ENCODE measurements around the gene MOB2. TPM values are rescaled to one million over a fixed set of nuclear protein-coding genes. Genes with fewer than 3 reads are reported as not detected.

Gene MOB2
- total and polyA plus RNA-seq, 7 experiments from 2014 or later: 37.6 to 59.8 (median 51.2) TPM

- Histone ChIP-seq H3K9me3 (ENCODE audit: control insufficient read depth in 2 of 3, low read length in 3 of 3) (peaks cover 0 to 21% (median 6%) of the 10 kb centered on the region in 3 experiments), H3K4me3 (ENCODE audit: low read length) (no peak overlapping the region), H3K36me3 (ENCODE audit: control insufficient read depth in 2 of 3, insufficient read depth in 3 of 3, low read length in 3 of 3) (no peaks in the 10 kb centered on the region), H3K4me1 (ENCODE audit: control insufficient read depth in 2 of 2, insufficient read depth in 2 of 2, low read length in 2 of 2) (no peaks in the 10 kb centered on the region), H3K27me3 (ENCODE audit: control insufficient read depth in 2 of 2, insufficient read depth in 2 of 2, low read length in 2 of 2) (no peaks in the 10 kb centered on the region), H3K27ac (ENCODE audit: low read depth, low read length) (no peak overlapping the region)
- Mint-ChIP-seq H3K27me3 (no peaks in the 10 kb centered on the region), H3K27ac (no peak overlapping the region), H3K36me3 (peaks cover 0 to 5% (median 0%) of the 10 kb centered on the region in 5 donors), H3K4me1 (no peaks in the 10 kb centered on the region), H3K4me3 (no peak overlapping the region), H3K9me3 (peaks cover 0 to 30% (median 10%) of the 10 kb centered on the region in 11 donors)
- ATAC-seq: peak; percentile 6
- ChIA-PET CTCF (no interaction called here), POLR2A (no interaction called here)
- intact Hi-C loops (cut with micrococcal nuclease): no loop called here
- DNase-seq: no peak
Observed at GRCh38 chr11:1422481-1422880, 64.1 kb downstream of the MOB2 start.

GRCh38 chr11:1421291-1421690 is 65.3 kb downstream of the MOB2 start:
- Histone ChIP-seq H3K27ac (ENCODE audit: low read depth, low read length) (no peak overlapping the region), H3K27me3 (ENCODE audit: control insufficient read depth in 2 of 2, insufficient read depth in 2 of 2, low read length in 2 of 2) (no peaks in the 10 kb centered on the region), H3K36me3 (ENCODE audit: control insufficient read depth in 2 of 3, insufficient read depth in 3 of 3, low read length in 3 of 3) (no peaks in the 10 kb centered on the region), H3K4me3 (ENCODE audit: low read length) (no peak overlapping the region), H3K4me1 (ENCODE audit: control insufficient read depth in 2 of 2, insufficient read depth in 2 of 2, low read length in 2 of 2) (no peaks in the 10 kb centered on the region), H3K9me3 (ENCODE audit: control insufficient read depth in 2 of 3, low read length in 3 of 3) (peaks cover 0 to 33% (median 6%) of the 10 kb centered on the region in 3 experiments)
- intact Hi-C loops (cut with micrococcal nuclease): no loop called here
- CTCF ChIA-PET: no interaction called here
- peaks cover 0 to 41% (median 14%) of the 10 kb centered on the region in 11 donors for H3K9me3 Mint-ChIP-seq
- ATAC-seq (no peak), DNase-seq (no peak)
- H3K4me3 Mint-ChIP-seq: no peak overlapping the region
- POLR2A ChIA-PET: no interaction called here
- H3K27me3 Mint-ChIP-seq: no peaks in the 10 kb centered on the region
- H3K4me1 Mint-ChIP-seq: no peaks in the 10 kb centered on the region
- H3K27ac Mint-ChIP-seq: no peak overlapping the region
- H3K36me3 Mint-ChIP-seq: peaks cover 0 to 5% (median 0%) of the 10 kb centered on the region in 5 donors

- Histone ChIP-seq H3K27me3 (ENCODE audit: control insufficient read depth in 2 of 2, insufficient read depth in 2 of 2, low read length in 2 of 2) (no peaks in the 10 kb centered on the region), H3K36me3 (ENCODE audit: control insufficient read depth in 2 of 3, insufficient read depth in 3 of 3, low read length in 3 of 3) (no peaks in the 10 kb centered on the region), H3K9me3 (ENCODE audit: control insufficient read depth in 2 of 3, low read length in 3 of 3) (peaks cover 0 to 39% (median 6%) of the 10 kb centered on the region in 3 experiments), H3K4me1 (ENCODE audit: control insufficient read depth in 2 of 2, insufficient read depth in 2 of 2, low read length in 2 of 2) (no peaks in the 10 kb centered on the region), H3K27ac (ENCODE audit: low read depth, low read length) (no peak overlapping the region), H3K4me3 (ENCODE audit: low read length) (no peak overlapping the region)
- H3K27ac Mint-ChIP-seq: no peak overlapping the region
- peaks cover 0 to 42% (median 16%) of the 10 kb centered on the region in 11 donors for H3K9me3 Mint-ChIP-seq
- ATAC-seq (no peak), DNase-seq (no peak)
- peaks cover 0 to 5% (median 0%) of the 10 kb centered on the region in 5 donors for H3K36me3 Mint-ChIP-seq
- intact Hi-C loops (cut with micrococcal nuclease): no loop called here
- H3K4me3 Mint-ChIP-seq: no peak overlapping the region
- no peaks in the 10 kb centered on the region for H3K4me1 Mint-ChIP-seq
- CTCF ChIA-PET: no interaction called here
- POLR2A ChIA-PET: no interaction called here
- H3K27me3 Mint-ChIP-seq: no peaks in the 10 kb centered on the region
Observed at GRCh38 chr11:1419811-1420210, 66.8 kb downstream of the MOB2 start.

Other genes with a start within 250 kb of the MOB2 start
- gene TOLLIP, start 177.1 kb downstream of the MOB2 start, total RNA-seq: 10 to 100 TPM; 39.8 to 63.8 (median 48.7) TPM
- gene TOLLIP, start 177.1 kb downstream of the MOB2 start, polyA plus RNA-seq: 10 to 100 TPM; 20.9 to 26.5 TPM
- gene BRSK2, start 96.8 kb downstream of the MOB2 start, total RNA-seq: under 1 TPM in 3 of 5 experiments, not detected in 2; 0.27 to 0.51 (median 0.30) TPM
- gene BRSK2, start 96.8 kb downstream of the MOB2 start, polyA plus RNA-seq: not detected
- gene DUSP8, start 85.5 kb upstream of the MOB2 start, total RNA-seq: 10 to 100 TPM in 2 of 5 experiments, 1 to 10 TPM in 2, under 1 TPM in 1; 0.41 to 79.3 (median 4.4) TPM
- gene DUSP8, start 85.5 kb upstream of the MOB2 start, polyA plus RNA-seq: under 1 TPM; 0.22 to 0.35 TPM
- not detected for gene KRTAP5-1, start 98.5 kb upstream of the MOB2 start, total RNA-seq
- not detected for gene KRTAP5-1, start 98.5 kb upstream of the MOB2 start, polyA plus RNA-seq
- gene KRTAP5-2, start 111.5 kb upstream of the MOB2 start, total RNA-seq: not detected
- gene KRTAP5-2, start 111.5 kb upstream of the MOB2 start, polyA plus RNA-seq: not detected
- gene KRTAP5-3, start 121.7 kb upstream of the MOB2 start, total RNA-seq: not detected
- not detected for gene KRTAP5-3, start 121.7 kb upstream of the MOB2 start, polyA plus RNA-seq
- not detected for gene KRTAP5-4, start 135.4 kb upstream of the MOB2 start, total RNA-seq
- not detected for gene KRTAP5-4, start 135.4 kb upstream of the MOB2 start, polyA plus RNA-seq
- gene KRTAP5-5, start 143.0 kb upstream of the MOB2 start, total RNA-seq: not detected
- not detected for gene KRTAP5-5, start 143.0 kb upstream of the MOB2 start, polyA plus RNA-seq
- gene KRTAP5-6, start 210.4 kb upstream of the MOB2 start, total RNA-seq: not detected
- not detected for gene KRTAP5-6, start 210.4 kb upstream of the MOB2 start, polyA plus RNA-seq